Mesothelial cell of epicardium (in vitro differentiated cells): ENCODE data around the gene FAM185A. TPM values are rescaled to one million over a fixed set of nuclear protein-coding genes. Genes with fewer than 3 reads are reported as not detected.

Experiments used
- DNase-seq, 2 experiments: peaks; one replicate each; pipeline ENCODE4 v3.0.0; 2021; ENCODE audit warnings: low spot score in 2 of 2; ENCODE audit not compliant: unreplicated experiment in 2 of 2
- H3K27ac Mint-ChIP-seq: 2 replicates; pipeline ENCODE4 v1.8.0; 2021; ENCODE audit warnings: mixed read lengths
- H3K27me3 Mint-ChIP-seq: 2 replicates; pipeline ENCODE4 v1.8.0; 2021; ENCODE audit warnings: low read depth, mixed read lengths
- H3K36me3 Mint-ChIP-seq: 2 replicates; pipeline ENCODE4 v1.8.0; 2021; ENCODE audit warnings: mixed read lengths
- H3K4me1 Mint-ChIP-seq: 2 replicates; pipeline ENCODE4 v1.8.0; 2021; ENCODE audit warnings: mixed read lengths
- H3K4me3 Mint-ChIP-seq: 2 replicates; pipeline ENCODE4 v1.8.0; 2021; ENCODE audit warnings: mild to moderate bottlenecking, moderate library complexity, mixed read lengths
- H3K9me3 Mint-ChIP-seq: 2 replicates; pipeline ENCODE4 v1.8.0; 2021; ENCODE audit warnings: mixed read lengths
- total RNA-seq: library from RNA; stranded (reverse); gene quantifications from 3 replicates; pipeline ENCODE4 v1.2.1, GENCODE V29; 2021
- TF ChIP-seq, protein P1 (sequence below): fragments of 200-600 bp; sonication (generic); IDR thresholded peaks from one replicate; pipeline ENCODE4 v1.5.0; 2021; ENCODE audit warnings: antibody characterized with exemption; ENCODE audit not compliant: unreplicated experiment

FAM185A gene
- total RNA-seq, 1 donor from 2014 or later, result 11.6 TPM

DNA sequence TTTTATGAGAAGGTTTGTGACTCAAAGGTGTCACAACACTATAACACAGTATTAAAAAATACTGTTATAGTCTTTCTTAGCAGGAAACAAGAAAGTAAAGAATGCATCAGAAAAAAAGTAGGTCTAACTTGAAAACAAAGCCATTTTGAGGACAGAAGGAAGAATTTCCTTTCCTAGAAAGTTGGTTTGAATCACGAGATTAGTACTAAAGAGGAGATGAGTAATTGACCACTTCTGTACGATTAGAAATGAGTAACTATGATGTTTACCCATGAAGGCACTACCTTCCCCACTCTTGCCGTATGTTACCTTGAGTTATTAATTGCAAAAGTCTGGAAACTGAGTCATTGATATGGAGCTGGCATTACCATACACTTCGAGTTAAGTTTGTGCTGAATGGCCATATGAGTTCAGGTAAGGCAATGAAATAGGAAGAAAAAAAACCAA lies 65.2 kb downstream of the FAM185A start:
- no peaks in the 10 kb centered on the region for H3K9me3 Mint-ChIP-seq
- H3K27ac Mint-ChIP-seq, result no peak overlapping the region
- no peak for DNase-seq
- H3K4me3 Mint-ChIP-seq, result no peak overlapping the region
- no peaks in the 10 kb centered on the region for H3K27me3 Mint-ChIP-seq
- peaks cover 11% of the 10 kb centered on the region for H3K36me3 Mint-ChIP-seq
- peaks cover 36% of the 10 kb centered on the region for H3K4me1 Mint-ChIP-seq
- TF ChIP-seq, protein P1, sequence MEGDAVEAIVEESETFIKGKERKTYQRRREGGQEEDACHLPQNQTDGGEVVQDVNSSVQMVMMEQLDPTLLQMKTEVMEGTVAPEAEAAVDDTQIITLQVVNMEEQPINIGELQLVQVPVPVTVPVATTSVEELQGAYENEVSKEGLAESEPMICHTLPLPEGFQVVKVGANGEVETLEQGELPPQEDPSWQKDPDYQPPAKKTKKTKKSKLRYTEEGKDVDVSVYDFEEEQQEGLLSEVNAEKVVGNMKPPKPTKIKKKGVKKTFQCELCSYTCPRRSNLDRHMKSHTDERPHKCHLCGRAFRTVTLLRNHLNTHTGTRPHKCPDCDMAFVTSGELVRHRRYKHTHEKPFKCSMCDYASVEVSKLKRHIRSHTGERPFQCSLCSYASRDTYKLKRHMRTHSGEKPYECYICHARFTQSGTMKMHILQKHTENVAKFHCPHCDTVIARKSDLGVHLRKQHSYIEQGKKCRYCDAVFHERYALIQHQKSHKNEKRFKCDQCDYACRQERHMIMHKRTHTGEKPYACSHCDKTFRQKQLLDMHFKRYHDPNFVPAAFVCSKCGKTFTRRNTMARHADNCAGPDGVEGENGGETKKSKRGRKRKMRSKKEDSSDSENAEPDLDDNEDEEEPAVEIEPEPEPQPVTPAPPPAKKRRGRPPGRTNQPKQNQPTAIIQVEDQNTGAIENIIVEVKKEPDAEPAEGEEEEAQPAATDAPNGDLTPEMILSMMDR, result no peak

DNA sequence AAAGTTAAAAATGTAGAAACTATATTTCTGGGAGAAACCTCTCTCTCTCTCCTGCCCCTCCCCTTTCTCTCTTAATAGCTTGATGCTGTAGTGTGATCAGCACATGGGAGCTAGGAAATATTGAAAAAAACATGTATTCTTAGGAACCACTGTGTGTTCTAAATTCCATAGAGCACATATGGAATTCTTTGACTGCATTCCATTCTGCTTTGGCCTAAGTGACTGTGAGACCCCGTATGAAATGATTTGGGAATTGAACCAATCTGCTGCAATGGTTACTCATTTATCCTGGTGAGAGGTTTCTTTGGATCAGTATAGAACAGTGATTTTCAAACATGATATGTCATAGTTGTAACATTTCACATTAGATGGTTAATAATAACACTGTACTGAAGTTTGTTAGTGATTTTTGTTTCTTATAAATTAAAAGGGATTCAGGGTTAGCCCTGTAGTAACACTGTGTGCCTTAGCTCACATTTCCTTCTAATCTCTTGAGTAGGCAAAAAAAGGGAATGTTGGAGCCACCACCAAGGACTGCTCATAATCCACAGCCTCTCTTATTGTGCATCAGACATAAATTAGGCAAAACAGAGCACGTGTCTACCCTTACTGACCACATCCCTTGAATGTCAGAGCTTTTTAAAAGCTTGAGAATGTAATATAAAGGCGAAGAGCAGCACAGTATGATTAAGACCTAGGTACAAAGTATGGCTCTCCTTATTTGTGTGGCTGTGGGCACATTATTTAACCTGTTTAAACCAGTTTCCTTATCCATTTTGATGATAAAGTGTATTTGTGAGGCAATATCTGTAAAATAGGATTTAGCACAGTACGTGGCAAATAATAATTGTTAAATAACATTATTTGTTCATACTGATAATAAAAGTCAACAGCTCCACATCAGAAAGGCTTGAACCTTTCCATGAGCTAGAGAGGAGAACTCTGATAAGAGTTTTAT lies 69.1 kb downstream of the FAM185A start:
- H3K27me3 Mint-ChIP-seq, result no peaks in the 10 kb centered on the region
- no peak overlapping the region for H3K4me3 Mint-ChIP-seq
- H3K9me3 Mint-ChIP-seq, result no peaks in the 10 kb centered on the region
- H3K27ac Mint-ChIP-seq, result no peak overlapping the region
- H3K4me1 Mint-ChIP-seq, result peaks cover 19% of the 10 kb centered on the region
- TF ChIP-seq, protein P1, result no peak
- no peak for DNase-seq
- H3K36me3 Mint-ChIP-seq, result peaks cover 16% of the 10 kb centered on the region

DNA sequence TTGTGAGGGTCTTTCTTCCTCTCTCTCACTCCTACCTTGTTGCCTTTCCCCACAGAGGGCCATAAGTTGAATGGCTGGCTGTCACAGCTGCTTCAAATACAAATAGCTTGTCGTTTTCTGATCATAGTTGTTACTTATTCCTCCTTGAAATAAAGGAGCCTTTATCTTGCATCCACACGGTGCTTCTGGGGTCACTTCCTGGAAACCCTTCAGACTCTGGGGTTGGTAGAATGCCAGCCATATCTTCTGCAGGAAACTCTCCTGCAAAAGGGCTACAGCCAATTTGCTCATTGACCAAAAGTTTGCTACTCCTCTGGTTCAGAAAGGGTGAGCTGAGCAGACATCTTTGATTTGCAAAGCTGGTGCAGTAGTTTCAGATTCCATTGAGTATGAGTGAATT lies 70.4 kb downstream of the FAM185A start:
- Mint-ChIP-seq H3K4me3 (no peak overlapping the region), H3K4me1 (peaks cover 15% of the 10 kb centered on the region), H3K27me3 (no peaks in the 10 kb centered on the region), H3K36me3 (peaks cover 13% of the 10 kb centered on the region), H3K9me3 (no peaks in the 10 kb centered on the region), H3K27ac (no peak overlapping the region)
- DNase-seq, result no peak
- TF ChIP-seq, protein P1, result no peak

DNA sequence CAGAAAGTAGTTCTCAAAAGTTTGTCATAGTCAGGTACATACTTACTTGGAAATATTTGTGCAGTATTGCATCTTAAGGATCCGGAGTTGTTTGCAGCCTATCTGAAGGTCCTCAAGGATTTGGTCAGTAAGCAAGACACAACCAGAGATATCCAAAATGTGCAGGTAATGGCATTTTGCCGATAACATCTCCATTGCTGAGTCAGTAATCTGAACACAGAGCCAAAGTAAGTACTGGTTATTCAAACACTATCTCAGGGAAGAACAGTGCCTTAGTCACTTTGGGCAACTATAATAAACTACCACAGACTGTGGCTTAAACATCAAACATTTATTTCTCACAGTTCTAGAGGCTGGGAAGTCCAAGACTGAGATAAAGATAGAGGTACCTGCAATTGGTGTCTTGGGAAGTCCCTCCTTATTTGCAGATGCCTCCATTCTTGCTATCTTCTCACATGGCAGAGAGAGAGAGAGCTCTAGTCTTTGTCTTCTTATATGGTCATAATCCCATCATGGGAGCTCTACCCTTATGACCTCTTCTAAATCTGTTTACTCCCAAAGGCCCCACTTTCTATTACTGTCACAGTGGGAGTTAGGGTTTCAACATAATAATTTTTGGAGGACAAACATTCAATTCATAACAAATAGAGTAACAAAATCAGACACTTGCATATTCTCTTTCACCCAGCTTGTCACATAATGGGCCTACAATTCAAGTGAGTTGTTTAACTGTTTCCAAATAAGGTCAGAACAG lies 73.4 kb downstream of the FAM185A start:
- Mint-ChIP-seq H3K4me1 (peaks cover 15% of the 10 kb centered on the region), H3K27me3 (no peaks in the 10 kb centered on the region), H3K9me3 (no peaks in the 10 kb centered on the region), H3K4me3 (no peak overlapping the region), H3K27ac (no peak overlapping the region), H3K36me3 (peaks cover 21% of the 10 kb centered on the region)
- DNase-seq, result no peak
- TF ChIP-seq, protein P1, result no peak

DNA sequence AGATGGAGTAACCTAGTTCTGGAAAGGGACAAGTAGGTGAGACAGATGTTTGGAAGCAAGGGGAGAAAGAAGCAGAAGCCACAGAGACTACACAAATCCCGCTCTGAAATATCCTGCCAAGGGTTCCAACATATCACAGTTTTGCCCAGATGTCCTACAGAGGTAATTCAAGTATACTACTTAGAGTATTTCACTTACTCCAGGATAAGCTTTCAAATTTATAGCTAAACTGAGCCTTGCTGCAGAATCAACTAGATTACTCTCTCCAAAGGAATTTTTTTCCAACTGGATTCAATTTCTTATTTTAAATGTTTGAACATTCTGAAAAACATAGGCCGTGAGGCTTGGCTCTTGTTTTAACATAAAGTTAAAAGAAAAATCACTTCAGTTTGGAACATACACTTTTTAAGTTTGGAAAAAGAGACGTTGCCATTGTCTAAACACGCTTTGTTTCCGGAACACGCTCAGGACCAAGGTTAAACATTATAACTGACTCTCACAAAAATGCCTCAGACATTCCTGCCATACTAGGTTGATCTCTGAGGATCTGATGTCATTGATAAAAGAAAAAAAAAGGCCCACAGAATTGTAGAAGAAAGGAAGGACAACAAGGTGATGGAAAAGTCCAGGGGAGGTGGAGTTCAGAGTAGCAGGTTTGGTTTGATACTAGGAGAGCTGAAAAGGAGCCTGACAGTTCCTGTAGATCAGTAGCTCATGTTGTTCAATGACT lies 74.8 kb downstream of the FAM185A start:
- Mint-ChIP-seq H3K27ac (peak overlapping the region; percentile 78), H3K27me3 (no peaks in the 10 kb centered on the region), H3K4me3 (no peak overlapping the region), H3K36me3 (peaks cover 26% of the 10 kb centered on the region), H3K4me1 (peaks cover 6% of the 10 kb centered on the region), H3K9me3 (no peaks in the 10 kb centered on the region)
- TF ChIP-seq, protein P1, result no peak
- no peak for DNase-seq
